Endothelial cell of umbilical vein (primary cell): ENCODE measurements around the gene MYRIP.

Source experiments
- CTCF ChIP-seq, 2 donors: IDR thresholded peaks; 1 replicate in 1 of 2; 2 replicates in 1 of 2; pipeline ENCODE4 v1.5.1; 2011; ENCODE audit warnings: low read length in 2 of 2, mild to moderate bottlenecking in 2 of 2, moderate library complexity in 2 of 2, control low read depth in 1 of 2, inconsistent platforms in 1 of 2, low read depth in 1 of 2; ENCODE audit not compliant: insufficient read depth in 1 of 2; ENCODE audit errors: extremely low read depth in 1 of 2
- EZH2 ChIP-seq: IDR thresholded peaks from 2 replicates; pipeline ENCODE4 v1.6.1; 2012; ENCODE audit warnings: borderline replicate concordance, low read depth, mild to moderate bottlenecking, moderate library complexity, low read length, inconsistent platforms; ENCODE audit not compliant: severe bottlenecking
- POLR2A ChIP-seq: IDR thresholded peaks from 2 replicates; pipeline ENCODE4 v1.6.1; 2012; ENCODE audit warnings: low read depth, mild to moderate bottlenecking, control low read depth, low read length
- POLR2AphosphoS5 ChIP-seq: IDR thresholded peaks from 2 replicates; pipeline ENCODE4 v1.6.1; 2012; ENCODE audit warnings: low read depth, mild to moderate bottlenecking, control low read depth, low read length, moderate library complexity; ENCODE audit not compliant: insufficient read depth

DNA sequence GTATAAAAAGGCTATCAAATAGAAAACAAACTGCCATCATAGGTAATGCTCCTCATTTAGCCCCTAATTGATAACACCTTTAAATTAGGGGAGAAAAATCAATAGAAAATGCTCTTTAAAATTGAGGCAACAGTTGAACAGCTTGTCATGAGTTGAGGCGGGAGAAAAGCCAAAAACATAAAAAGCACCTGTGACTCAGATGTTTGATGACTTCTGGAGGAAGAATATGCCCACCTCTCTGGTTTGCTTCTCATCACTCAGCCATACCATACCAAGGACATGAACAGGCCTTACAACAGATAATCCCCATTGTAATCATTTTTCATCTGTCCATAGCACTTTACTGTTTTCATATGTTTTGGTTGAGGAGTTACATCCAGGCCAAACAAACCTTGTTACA lies 246.0 kb downstream of the MYRIP start:
- TF ChIP-seq CTCF (IDR thresholded peaks at IDR 0.05; ENCODE audit: extremely low read depth in 1 of 2, insufficient read depth in 1 of 2, low read depth in 1 of 2, low read length in 2 of 2) (no peak), EZH2 (no peak), POLR2A (no peak), POLR2AphosphoS5 (no peak)
